ENCODE data around the gene LRMDA. TPM values are rescaled to one million over a fixed set of nuclear protein-coding genes. Genes with fewer than 3 reads are reported as not detected.

LRMDA gene
- total and polyA plus RNA-seq, 12 donors = 30.7 to 132 (median 78.1) TPM

- peak overlapping the region in 1 of 5 donors; percentile 63 for H3K27ac ChIP-seq
These were observed 340.9 kb downstream of the LRMDA start for GRCh38 chr10:75772153-75772887.

GRCh38 chr10:75773231-75773780 lies 341.9 kb downstream of the LRMDA start:
- peak overlapping the region in 1 of 5 donors; percentile 63 for H3K27ac ChIP-seq
- intact Hi-C loops (cut with DNase I) = no loop called here
- 40 to 68% (median 55%) methylated on average over 5 of the region's 5 CpGs for WGBS, 4 donors
- H3K9me3 ChIP-seq (replicated peaks in 1 of 3) = no peaks in the 10 kb centered on the region
- peaks cover 7 to 8% of the 10 kb centered on the region in 2 donors for H3K4me1 ChIP-seq (replicated peaks in 1 of 2)
- H3K4me3 ChIP-seq = no peak overlapping the region
- H3K36me3 ChIP-seq (replicated peaks in 1 of 2) = no peaks in the 10 kb centered on the region
- TF ChIP-seq POLR2A (IDR thresholded peaks at IDR 0.05) (no peak), CTCF (IDR thresholded peaks at IDR 0.05) (no peak)
- H3K27me3 ChIP-seq = no peaks in the 10 kb centered on the region
- DNase-seq = peak in 6 of 7 donors; percentile 35 to 61 (median 54)

More at GRCh38 chr10:75772153-75772887, 340.9 kb downstream of the LRMDA start:
- no peaks in the 10 kb centered on the region for H3K36me3 ChIP-seq (replicated peaks in 1 of 2)
- no peaks in the 10 kb centered on the region for H3K9me3 ChIP-seq (replicated peaks in 1 of 3)
- intact Hi-C loops (cut with DNase I) = no loop called here
- H3K4me3 ChIP-seq = peak overlapping the region in 1 of 4 donors; percentile 25
- no peak for DNase-seq
- whole genome bisulfite sequencing, 4 donors = 55 to 62% (median 59%) methylated on average over 8 of the region's 8 CpGs
- no peaks in the 10 kb centered on the region for H3K27me3 ChIP-seq
- peaks cover 7% of the 10 kb centered on the region in 2 donors for H3K4me1 ChIP-seq (replicated peaks in 1 of 2)
- no peak for TF ChIP-seq POLR2A (IDR thresholded peaks at IDR 0.05)
- no peak for TF ChIP-seq CTCF (IDR thresholded peaks at IDR 0.05)

GRCh38 chr10:75773813-75774782 lies 342.7 kb downstream of the LRMDA start:
- peaks cover 12 to 15% of the 10 kb centered on the region in 2 donors for H3K4me1 ChIP-seq (replicated peaks in 1 of 2)
- intact Hi-C loops (cut with DNase I) = no loop called here
- 50 to 60% (median 57%) methylated on average over 3 of the region's 3 CpGs for WGBS, 4 donors
- TF ChIP-seq CTCF (IDR thresholded peaks at IDR 0.05) (no peak), POLR2A (IDR thresholded peaks at IDR 0.05) (no peak)
- no peak overlapping the region for H3K4me3 ChIP-seq
- no peaks in the 10 kb centered on the region for H3K27me3 ChIP-seq
- DNase-seq = no peak
- H3K9me3 ChIP-seq (replicated peaks in 1 of 3) = no peaks in the 10 kb centered on the region
- H3K36me3 ChIP-seq (replicated peaks in 1 of 2) = no peaks in the 10 kb centered on the region
- H3K27ac ChIP-seq = peak overlapping the region in 1 of 5 donors; percentile 63

Measured in adrenal gland (tissue), 12 donors.